K562 (cell line): ENCODE results near the gene SCFD2. TPM values are rescaled to one million over a fixed set of nuclear protein-coding genes. Genes with fewer than 3 reads are reported as not detected.

Source experiments
- ARID1B ChIP-seq: fragments of 450-650 bp; IDR thresholded peaks from 2 replicates; pipeline ENCODE4 v1.6.1; 2016; ENCODE audit warnings: antibody characterized with exemption, mild to moderate bottlenecking, inconsistent platforms
- CBX1 ChIP-seq: sonication (generic); IDR thresholded peaks from 2 replicates; pipeline ENCODE4 v1.6.1; 2016; ENCODE audit warnings: antibody characterized with exemption, low read depth, mild to moderate bottlenecking
- CTBP1 ChIP-seq: fragments of 450-650 bp; IDR thresholded peaks from 2 replicates; pipeline ENCODE4 v1.6.1; 2016; ENCODE audit warnings: borderline replicate concordance
- NCOA6 ChIP-seq: fragments of 450-650 bp; IDR thresholded peaks from 2 replicates; pipeline ENCODE4 v1.6.1; 2017; ENCODE audit warnings: mild to moderate bottlenecking
- PHB2 ChIP-seq: fragments of 450-650 bp; IDR thresholded peaks from 2 replicates; pipeline ENCODE4 v1.6.1; 2017; ENCODE audit warnings: low read depth
- RBM34 ChIP-seq: fragments of 200-400 bp; formaldehyde crosslinking; IDR thresholded peaks from 2 replicates; pipeline ENCODE4 v1.6.1; 2018; ENCODE audit warnings: low read length, borderline replicate concordance; ENCODE audit not compliant: insufficient read depth
- SRSF3 ChIP-seq: fragments of 200-400 bp; formaldehyde crosslinking; IDR thresholded peaks from 2 replicates; pipeline ENCODE4 v1.6.1; 2016; ENCODE audit warnings: mild to moderate bottlenecking, low read length, moderate library complexity; ENCODE audit not compliant: insufficient read depth
- TAF1 ChIP-seq: IDR thresholded peaks from 2 replicates; pipeline ENCODE4 v1.6.1; 2011; ENCODE audit warnings: mild to moderate bottlenecking, low read length, moderate library complexity; ENCODE audit not compliant: insufficient read depth, control insufficient read depth, severe bottlenecking; ENCODE audit errors: extremely low read depth
- TGIF2 ChIP-seq: sonication (generic); formaldehyde crosslinking; IDR thresholded peaks from 2 replicates; pipeline ENCODE4 v1.8.1; 2022; ENCODE audit warnings: mild to moderate bottlenecking, missing genetic modification reagents, moderate library complexity
- U2AF2 ChIP-seq: fragments of 200-400 bp; formaldehyde crosslinking; optimal IDR thresholded peaks from 2 replicates; pipeline ENCODE3; 2017; ENCODE audit warnings: low read depth, mild to moderate bottlenecking, low read length
- ZBTB9 ChIP-seq: fragments of 450-650 bp; formaldehyde crosslinking; IDR thresholded peaks from 2 replicates; pipeline ENCODE4 v1.4.0; 2020; ENCODE audit warnings: mild to moderate bottlenecking, moderate library complexity
- polyA plus RNA-seq, 8 experiments: library from polyadenylated mRNA; depleted of rRNA in 4 of 8; stranded (reverse) in 5 of 8; unstranded in 3 of 8; fragments of >200 nt; fragmentation: Nextera tagmentation in 2 of 8; fragmentation: Illumina TruSeq in 1 of 8; extraction: Ambion mirVana in 2 of 8; extraction: Trizol in 1 of 8; gene quantifications; 2 replicates each; pipeline versions ENCODE4 v1.2.1 to v1.2.3, GENCODE V29; 2011 to 2014; ENCODE audit warnings: inconsistent platforms in 1 of 8, missing spikeins in 1 of 8
- total RNA-seq, 7 experiments: library from RNA; depleted of rRNA in 6 of 7; stranded (reverse); fragments of >200 nt in 6 of 7; fragmentation: Illumina TruSeq in 2 of 7; extraction: Trizol in 2 of 7; gene quantifications; 2 replicates each; pipeline versions ENCODE4 v1.2.1 to v1.2.3, GENCODE V29; 2011 to 2021; ENCODE audit warnings: low replicate concordance in 1 of 7
- TF ChIP-seq, protein P1 (sequence below): IDR thresholded peaks from 3 replicates; pipeline ENCODE4 v1.6.1; 2011; ENCODE audit warnings: borderline replicate concordance, mild to moderate bottlenecking; ENCODE audit not compliant: insufficient read length, insufficient read depth
- TF ChIP-seq, protein P2 (sequence below): IDR thresholded peaks from 2 replicates; pipeline ENCODE4 v1.6.1; 2016; ENCODE audit warnings: missing genetic modification characterization, missing compliant biosample characterization
- TF ChIP-seq, protein P3 (sequence below), 2 experiments: fragments of 450-650 bp; conservative IDR thresholded peaks; 2 replicates each; pipeline ENCODE4 v1.6.1; 2017; ENCODE audit warnings: mild to moderate bottlenecking in 2 of 2, moderate library complexity in 2 of 2

Gene SCFD2
- total and polyA plus RNA-seq, 9 of the 15 experiments (the other 6 are each of a cell fraction or from before 2014, with no cell fraction given): 5.7 to 30.3 (median 22.8) TPM

DNA sequence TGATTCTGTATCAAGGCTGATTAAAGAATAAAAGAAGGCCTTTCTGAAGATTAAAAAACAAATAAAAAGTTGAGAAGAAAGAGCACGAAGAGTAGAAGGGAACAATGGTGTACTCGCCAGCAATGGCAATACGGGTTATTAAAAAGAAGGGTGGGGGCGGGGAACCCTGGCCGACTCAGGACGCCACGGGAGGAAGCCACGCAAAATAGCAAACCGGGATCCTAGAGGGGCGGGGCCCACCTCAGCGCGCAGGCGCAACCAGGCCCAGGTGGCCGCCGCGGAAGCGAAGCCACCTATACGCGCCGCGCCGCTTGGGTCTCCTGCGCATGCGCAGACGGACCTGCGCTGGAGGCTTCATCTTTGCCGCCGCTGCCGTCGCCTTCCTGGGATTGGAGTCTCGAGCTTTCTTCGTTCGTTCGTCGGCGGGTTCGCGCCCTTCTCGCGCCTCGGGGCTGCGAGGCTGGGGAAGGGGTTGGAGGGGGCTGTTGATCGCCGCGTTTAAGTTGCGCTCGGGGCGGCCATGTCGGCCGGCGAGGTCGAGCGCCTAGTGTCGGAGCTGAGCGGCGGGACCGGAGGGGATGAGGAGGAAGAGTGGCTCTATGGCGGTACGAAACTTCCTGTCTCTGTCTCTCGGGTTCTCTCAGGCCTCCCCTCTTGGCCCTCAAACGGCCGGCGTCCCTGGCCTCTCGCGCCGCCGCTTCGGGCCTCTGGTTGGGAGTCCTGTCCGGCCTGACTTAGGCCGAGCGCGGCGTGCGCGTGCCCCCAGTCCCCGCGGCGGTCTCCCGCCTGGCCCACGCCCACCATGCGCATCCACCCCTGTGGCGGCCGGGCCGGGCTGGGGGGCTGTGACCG is 11.7 kb upstream of the SCFD2 start, which contains the start of gene FIP1L1 (continued):
- TF ChIP-seq CBX1: no peak; the same call in 1 of the 2 replicates
- TF ChIP-seq, protein P1, sequence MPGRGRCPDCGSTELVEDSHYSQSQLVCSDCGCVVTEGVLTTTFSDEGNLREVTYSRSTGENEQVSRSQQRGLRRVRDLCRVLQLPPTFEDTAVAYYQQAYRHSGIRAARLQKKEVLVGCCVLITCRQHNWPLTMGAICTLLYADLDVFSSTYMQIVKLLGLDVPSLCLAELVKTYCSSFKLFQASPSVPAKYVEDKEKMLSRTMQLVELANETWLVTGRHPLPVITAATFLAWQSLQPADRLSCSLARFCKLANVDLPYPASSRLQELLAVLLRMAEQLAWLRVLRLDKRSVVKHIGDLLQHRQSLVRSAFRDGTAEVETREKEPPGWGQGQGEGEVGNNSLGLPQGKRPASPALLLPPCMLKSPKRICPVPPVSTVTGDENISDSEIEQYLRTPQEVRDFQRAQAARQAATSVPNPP: no peak
- TF ChIP-seq ARID1B: 0 out of 2 replicates have a peak, but pooled peaks have one; percentile 7
- no peak for TF ChIP-seq U2AF2
- TF ChIP-seq PHB2: no peak
- TF ChIP-seq, protein P2, sequence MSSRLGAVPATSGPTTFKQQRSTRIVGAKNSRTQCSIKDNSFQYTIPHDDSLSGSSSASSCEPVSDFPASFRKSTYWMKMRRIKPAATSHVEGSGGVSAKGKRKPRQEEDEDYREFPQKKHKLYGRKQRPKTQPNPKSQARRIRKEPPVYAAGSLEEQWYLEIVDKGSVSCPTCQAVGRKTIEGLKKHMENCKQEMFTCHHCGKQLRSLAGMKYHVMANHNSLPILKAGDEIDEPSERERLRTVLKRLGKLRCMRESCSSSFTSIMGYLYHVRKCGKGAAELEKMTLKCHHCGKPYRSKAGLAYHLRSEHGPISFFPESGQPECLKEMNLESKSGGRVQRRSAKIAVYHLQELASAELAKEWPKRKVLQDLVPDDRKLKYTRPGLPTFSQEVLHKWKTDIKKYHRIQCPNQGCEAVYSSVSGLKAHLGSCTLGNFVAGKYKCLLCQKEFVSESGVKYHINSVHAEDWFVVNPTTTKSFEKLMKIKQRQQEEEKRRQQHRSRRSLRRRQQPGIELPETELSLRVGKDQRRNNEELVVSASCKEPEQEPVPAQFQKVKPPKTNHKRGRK (tag): peak; percentile 52; the same call in 1 of the 2 replicates
- TF ChIP-seq NCOA6: no peak
- TF ChIP-seq TGIF2 (CRISPR knock-in tag): peak; percentile 63; the same call in 1 of the 2 replicates
- TF ChIP-seq, protein P3, sequence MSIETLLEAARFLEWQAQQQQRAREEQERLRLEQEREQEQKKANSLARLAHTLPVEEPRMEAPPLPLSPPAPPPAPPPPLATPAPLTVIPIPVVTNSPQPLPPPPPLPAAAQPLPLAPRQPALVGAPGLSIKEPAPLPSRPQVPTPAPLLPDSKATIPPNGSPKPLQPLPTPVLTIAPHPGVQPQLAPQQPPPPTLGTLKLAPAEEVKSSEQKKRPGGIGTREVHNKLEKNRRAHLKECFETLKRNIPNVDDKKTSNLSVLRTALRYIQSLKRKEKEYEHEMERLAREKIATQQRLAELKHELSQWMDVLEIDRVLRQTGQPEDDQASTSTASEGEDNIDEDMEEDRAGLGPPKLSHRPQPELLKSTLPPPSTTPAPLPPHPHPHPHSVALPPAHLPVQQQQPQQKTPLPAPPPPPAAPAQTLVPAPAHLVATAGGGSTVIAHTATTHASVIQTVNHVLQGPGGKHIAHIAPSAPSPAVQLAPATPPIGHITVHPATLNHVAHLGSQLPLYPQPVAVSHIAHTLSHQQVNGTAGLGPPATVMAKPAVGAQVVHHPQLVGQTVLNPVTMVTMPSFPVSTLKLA (conservative IDR thresholded peaks at IDR 0.05): peak in 1 of 2 experiments; percentile 27; a peak in 3 of 4 replicates
- TF ChIP-seq SRSF3: 0 out of 2 replicates have a peak, but pooled peaks have one; percentile 25
- TF ChIP-seq CTBP1: peak; percentile 58; the same call in 1 of the 2 replicates
- peak; percentile 96 for TF ChIP-seq ZBTB9
- 0 out of 2 replicates have a peak, but pooled peaks have one; percentile 54 for TF ChIP-seq RBM34
- peak; percentile 88 for TF ChIP-seq TAF1
